GM21786 (cell line): ENCODE results near the gene TNFSF10.
"Not testable (repeated sequence)": the region's sequence is repeated elsewhere in the genome, so short reads cannot be mapped to it uniquely, and the experiment has no call there.

Experiments used
- ATAC-seq: cut with Tn5 transposase; IDR thresholded peaks from one replicate; pipeline ENCODE4 v1.9.1; 2021; ENCODE audit not compliant: unreplicated experiment

The TNFSF10 gene

GRCh38 chr3:172522871-172523818, at the start of gene TNFSF10:
TNFSF10 (minus strand) TSS chr3:172523430; CDS start chr3:172523384, 46 bp downstream.
- ATAC-seq: peak; percentile 89

GRCh38 chr3:172569128-172570008, 46.1 kb upstream of the TNFSF10 start:
- ATAC-seq: no peak

GRCh38 chr3:172568701-172569100, 45.5 kb upstream of the TNFSF10 start:
- no peak for ATAC-seq

GRCh38 chr3:172566785-172567184, 43.6 kb upstream of the TNFSF10 start:
- ATAC-seq: not testable (repeated sequence)

- no peak for ATAC-seq
These were observed 41.3 kb upstream of the TNFSF10 start for GRCh38 chr3:172564499-172564898.

GRCh38 chr3:172562871-172563865, 39.9 kb upstream of the TNFSF10 start:
- peak; percentile 64 for ATAC-seq

GRCh38 chr3:172561897-172562640, 38.8 kb upstream of the TNFSF10 start:
- ATAC-seq: no peak

- ATAC-seq: no peak
These were observed 37.4 kb upstream of the TNFSF10 start for GRCh38 chr3:172560586-172560985.

- no peak for ATAC-seq
These were observed 36.8 kb upstream of the TNFSF10 start for GRCh38 chr3:172560026-172560425.

GRCh38 chr3:172559020-172559419, 35.8 kb upstream of the TNFSF10 start:
- no peak for ATAC-seq

- ATAC-seq: no peak
These were observed 34.4 kb upstream of the TNFSF10 start for GRCh38 chr3:172557515-172558220.

- ATAC-seq: no peak
These were observed 30.5 kb upstream of the TNFSF10 start for GRCh38 chr3:172553526-172554252.

- ATAC-seq: no peak
These were observed 29.4 kb upstream of the TNFSF10 start for GRCh38 chr3:172552607-172553006.

GRCh38 chr3:172551874-172552273, 28.6 kb upstream of the TNFSF10 start:
- no peak for ATAC-seq

GRCh38 chr3:172550347-172550943, 27.2 kb upstream of the TNFSF10 start:
- ATAC-seq: peak; percentile 59

- no peak for ATAC-seq
These were observed 25.9 kb upstream of the TNFSF10 start for GRCh38 chr3:172549144-172549543.

- ATAC-seq: no peak
These were observed 23.5 kb upstream of the TNFSF10 start for GRCh38 chr3:172546628-172547214.

GRCh38 chr3:172546105-172546504, 22.9 kb upstream of the TNFSF10 start:
- ATAC-seq: no peak
